ENCODE measurements around the gene CD300A.

The CD300A gene

DNA sequence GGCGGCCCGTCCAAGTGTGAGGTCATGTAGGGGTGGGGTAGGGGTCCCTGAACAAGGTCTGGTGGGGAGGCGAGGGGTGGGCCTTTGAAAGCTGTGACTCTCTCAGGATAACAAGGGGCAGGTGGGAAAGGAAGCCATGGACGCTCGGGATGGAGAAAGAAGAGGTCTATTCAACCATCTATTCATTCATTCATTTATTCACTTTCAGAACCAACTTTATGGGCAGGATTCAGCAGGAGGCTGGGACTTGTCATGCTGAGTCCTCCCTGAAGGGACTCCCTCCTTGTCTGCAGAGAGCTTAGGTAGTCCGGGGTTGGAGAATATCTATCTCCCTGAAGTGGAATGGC is 8.6 kb upstream of the CD300A start:
- Histone ChIP-seq H3K4me3 (replicated peaks; ENCODE audit: low read depth, low read length) (no peak overlapping the region), H3K27me3 (replicated peaks; ENCODE audit: control insufficient read depth, insufficient read depth, low read length) (no peaks in the 10 kb centered on the region), H3K36me3 (ENCODE audit: control insufficient read depth, insufficient read depth, low read length) (no peaks in the 10 kb centered on the region)
- TF ChIP-seq, protein P1, sequence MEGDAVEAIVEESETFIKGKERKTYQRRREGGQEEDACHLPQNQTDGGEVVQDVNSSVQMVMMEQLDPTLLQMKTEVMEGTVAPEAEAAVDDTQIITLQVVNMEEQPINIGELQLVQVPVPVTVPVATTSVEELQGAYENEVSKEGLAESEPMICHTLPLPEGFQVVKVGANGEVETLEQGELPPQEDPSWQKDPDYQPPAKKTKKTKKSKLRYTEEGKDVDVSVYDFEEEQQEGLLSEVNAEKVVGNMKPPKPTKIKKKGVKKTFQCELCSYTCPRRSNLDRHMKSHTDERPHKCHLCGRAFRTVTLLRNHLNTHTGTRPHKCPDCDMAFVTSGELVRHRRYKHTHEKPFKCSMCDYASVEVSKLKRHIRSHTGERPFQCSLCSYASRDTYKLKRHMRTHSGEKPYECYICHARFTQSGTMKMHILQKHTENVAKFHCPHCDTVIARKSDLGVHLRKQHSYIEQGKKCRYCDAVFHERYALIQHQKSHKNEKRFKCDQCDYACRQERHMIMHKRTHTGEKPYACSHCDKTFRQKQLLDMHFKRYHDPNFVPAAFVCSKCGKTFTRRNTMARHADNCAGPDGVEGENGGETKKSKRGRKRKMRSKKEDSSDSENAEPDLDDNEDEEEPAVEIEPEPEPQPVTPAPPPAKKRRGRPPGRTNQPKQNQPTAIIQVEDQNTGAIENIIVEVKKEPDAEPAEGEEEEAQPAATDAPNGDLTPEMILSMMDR (IDR thresholded peaks at IDR 0.05; ENCODE audit: insufficient read depth, low read length, poor library complexity, severe bottlenecking): no peak
- DNase-seq (ENCODE audit: extremely low read depth, insufficient read length): no peak

- DNase-seq (ENCODE audit: extremely low read depth, insufficient read length): no peak
- TF ChIP-seq, protein P1 (IDR thresholded peaks at IDR 0.05; ENCODE audit: insufficient read depth, low read length, poor library complexity, severe bottlenecking): no peak
Measured at GRCh38 chr17:74458835-74459234, 7.6 kb upstream of the CD300A start.

DNA sequence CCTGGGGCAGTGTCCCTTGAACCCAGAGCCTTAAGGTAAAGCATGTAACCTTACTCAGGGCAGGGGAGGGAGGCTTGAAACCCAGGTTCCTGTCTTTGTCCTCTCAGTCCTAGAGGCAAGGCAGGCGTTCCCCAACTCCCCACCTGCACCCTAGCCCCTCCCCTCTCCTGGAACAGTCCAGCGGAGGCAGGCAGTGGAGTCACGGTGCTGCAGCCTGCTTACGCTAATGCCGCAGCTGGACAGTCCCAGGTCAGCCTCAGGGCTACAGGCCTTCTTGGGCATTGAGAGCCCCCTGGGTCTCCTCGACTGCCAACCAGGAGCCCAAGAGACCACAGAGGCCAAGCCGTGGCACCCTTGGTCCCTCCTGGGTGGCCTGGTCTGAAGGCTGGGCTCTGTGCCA is 6.8 kb upstream of the CD300A start:
- DNase-seq (ENCODE audit: extremely low read depth, insufficient read length): no peak
- no peaks in the 10 kb centered on the region for H3K27me3 ChIP-seq (replicated peaks; ENCODE audit: control insufficient read depth, insufficient read depth, low read length)
- TF ChIP-seq, protein P1 (IDR thresholded peaks at IDR 0.05; ENCODE audit: insufficient read depth, low read length, poor library complexity, severe bottlenecking): no peak
- no peak overlapping the region for H3K4me3 ChIP-seq (replicated peaks; ENCODE audit: low read depth, low read length)
- H3K36me3 ChIP-seq (ENCODE audit: control insufficient read depth, insufficient read depth, low read length): no peaks in the 10 kb centered on the region

More at GRCh38 chr17:74458835-74459234, 7.6 kb upstream of the CD300A start:
- H3K4me3 ChIP-seq (replicated peaks; ENCODE audit: low read depth, low read length): no peak overlapping the region
- H3K36me3 ChIP-seq (ENCODE audit: control insufficient read depth, insufficient read depth, low read length): no peaks in the 10 kb centered on the region
- no peaks in the 10 kb centered on the region for H3K27me3 ChIP-seq (replicated peaks; ENCODE audit: control insufficient read depth, insufficient read depth, low read length)

DNA sequence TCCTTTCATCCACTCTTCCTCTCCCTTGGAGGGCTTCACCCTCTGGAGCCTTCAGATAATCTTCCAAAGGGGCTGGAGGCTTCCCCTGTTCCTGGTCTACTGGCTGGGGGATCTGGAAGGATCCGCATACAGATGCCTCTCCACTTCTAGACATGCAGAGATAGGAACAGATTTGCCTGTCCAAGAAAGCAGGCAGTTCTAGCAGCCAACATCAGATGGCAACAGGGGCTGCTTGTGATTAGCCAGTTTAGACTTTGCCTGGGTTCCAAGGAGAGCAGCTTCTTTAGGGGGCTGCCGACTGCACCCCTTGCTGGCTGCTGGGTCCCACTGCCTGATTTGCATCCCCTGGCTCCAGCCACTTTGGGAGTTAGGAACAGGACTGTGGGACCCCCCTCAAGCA is 6.2 kb upstream of the CD300A start:
- H3K36me3 ChIP-seq (ENCODE audit: control insufficient read depth, insufficient read depth, low read length): no peaks in the 10 kb centered on the region
- no peak for DNase-seq (ENCODE audit: extremely low read depth, insufficient read length)
- TF ChIP-seq, protein P1 (IDR thresholded peaks at IDR 0.05; ENCODE audit: insufficient read depth, low read length, poor library complexity, severe bottlenecking): no peak
- H3K27me3 ChIP-seq (replicated peaks; ENCODE audit: control insufficient read depth, insufficient read depth, low read length): no peaks in the 10 kb centered on the region
- no peak overlapping the region for H3K4me3 ChIP-seq (replicated peaks; ENCODE audit: low read depth, low read length)

DNA sequence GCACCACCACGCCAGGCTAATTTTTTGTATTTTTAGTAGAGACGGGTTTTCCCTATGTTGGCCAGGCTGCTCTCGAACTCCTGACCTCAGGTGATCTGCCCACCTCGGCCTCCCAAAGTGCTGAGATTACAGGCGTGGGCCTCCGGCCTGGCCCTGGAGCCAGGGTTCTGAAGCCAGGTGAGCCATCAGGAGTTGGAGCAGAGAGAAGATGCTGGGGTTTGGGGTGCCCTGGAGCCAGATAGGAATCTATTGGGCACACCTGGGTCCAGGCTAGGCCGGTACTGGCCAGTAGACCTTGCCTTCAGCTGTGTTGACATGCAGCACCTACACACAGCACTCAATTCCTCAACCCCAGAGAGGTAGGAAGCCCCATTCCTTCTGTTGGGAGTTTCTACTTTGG is 5.4 kb upstream of the CD300A start:
- TF ChIP-seq, protein P1 (IDR thresholded peaks at IDR 0.05; ENCODE audit: insufficient read depth, low read length, poor library complexity, severe bottlenecking): no peak
- no peak for DNase-seq (ENCODE audit: extremely low read depth, insufficient read length)
- H3K36me3 ChIP-seq (ENCODE audit: control insufficient read depth, insufficient read depth, low read length): no peaks in the 10 kb centered on the region
- H3K27me3 ChIP-seq (replicated peaks; ENCODE audit: control insufficient read depth, insufficient read depth, low read length): no peaks in the 10 kb centered on the region
- no peak overlapping the region for H3K4me3 ChIP-seq (replicated peaks; ENCODE audit: low read depth, low read length)

DNA sequence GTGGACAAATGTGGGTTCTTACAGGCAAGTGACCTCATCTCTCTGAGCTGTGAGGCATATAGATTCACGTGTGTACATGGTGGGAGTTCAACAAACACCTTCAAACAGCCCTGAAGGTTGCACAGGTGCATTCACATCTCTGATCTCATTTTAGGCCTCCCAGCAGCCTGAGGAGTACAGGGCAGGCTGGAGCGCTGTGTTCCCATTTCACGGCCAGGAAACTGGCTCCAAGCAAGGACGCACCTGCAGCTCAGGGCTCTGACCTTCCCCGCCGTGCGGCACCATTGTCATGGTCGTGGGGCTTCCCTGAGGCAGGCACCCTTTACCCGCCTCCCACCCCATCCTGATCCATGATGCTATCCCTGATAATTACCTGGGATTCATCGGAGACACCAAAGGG is 4.8 kb upstream of the CD300A start:
- DNase-seq (ENCODE audit: extremely low read depth, insufficient read length): no peak
- TF ChIP-seq, protein P1 (IDR thresholded peaks at IDR 0.05; ENCODE audit: insufficient read depth, low read length, poor library complexity, severe bottlenecking): no peak
- H3K27me3 ChIP-seq (replicated peaks; ENCODE audit: control insufficient read depth, insufficient read depth, low read length): no peaks in the 10 kb centered on the region

More for the DNA sequence above, 4.8 kb upstream of the CD300A start:
- H3K36me3 ChIP-seq (ENCODE audit: control insufficient read depth, insufficient read depth, low read length): no peaks in the 10 kb centered on the region
- no peak overlapping the region for H3K4me3 ChIP-seq (replicated peaks; ENCODE audit: low read depth, low read length)
